ENCODE measurements around the gene NEUROD2.

GRCh38 chr17:39622380-39623006 is 14.8 kb upstream of the NEUROD2 start:
- TF ChIP-seq CTCF (IDR thresholded peaks at IDR 0.05; ENCODE audit: low read length), result no peak
- TF ChIP-seq EZH2 (optimal IDR thresholded peaks at IDR 0.05; ENCODE audit: low read depth, low read length), result no peak
- no peak for TF ChIP-seq EZH2phosphoT487 (IDR thresholded peaks at IDR 0.05; ENCODE audit: low read length)

Measured in MM.1S (cell line).